WTC11 (cell line): ENCODE measurements around the gene ACBD6. TPM values are rescaled to one million over a fixed set of nuclear protein-coding genes. Genes with fewer than 3 reads are reported as not detected.

Source experiments
- ATAC-seq: fragments of 200-7000 bp; cut with Tn5 transposase; 2 replicates; pipeline ENCODE4 v1.10.0; 2021; ENCODE audit warnings: mild to moderate bottlenecking, moderate library complexity
- CTCF ChIA-PET: fragments of 300-600 bp; sonication (Branson Sonifier 250); formaldehyde crosslinking; loops from one replicate; lab custom pipeline; 2021; ENCODE audit warnings: antibody characterized with exemption; lab: Charles Lee
- POLR2A ChIA-PET: fragments of 350-600 bp; sonication (Branson Sonifier 250); formaldehyde crosslinking; loops from one replicate; lab custom pipeline; 2021; ENCODE audit warnings: antibody characterized with exemption; lab: Charles Lee
- DNase-seq: peaks from one replicate; pipeline ENCODE4 v3.0.0; 2021; ENCODE audit warnings: low spot score
- H3K27ac Mint-ChIP-seq: 2 replicates; pipeline ENCODE4 v1.8.0; 2021; ENCODE audit warnings: mixed read lengths
- H3K27me3 Mint-ChIP-seq: 2 replicates; pipeline ENCODE4 v1.8.0; 2021; ENCODE audit warnings: low read depth, mild to moderate bottlenecking, moderate library complexity, mixed read lengths
- H3K36me3 Mint-ChIP-seq: 2 replicates; pipeline ENCODE4 v1.8.0; 2021; ENCODE audit warnings: mixed read lengths
- H3K4me1 Mint-ChIP-seq: 2 replicates; pipeline ENCODE4 v1.8.0; 2022; ENCODE audit warnings: mixed read lengths
- H3K4me3 Mint-ChIP-seq: 2 replicates; pipeline ENCODE4 v1.8.0; 2021; ENCODE audit warnings: mild to moderate bottlenecking, moderate library complexity, mixed read lengths
- H3K9me3 Mint-ChIP-seq: 2 replicates; pipeline ENCODE4 v1.8.0; 2021; ENCODE audit warnings: mixed read lengths
- AR ChIP-seq: fragments of 250-450 bp; sonication (Bioruptor Pico); IDR thresholded peaks from 2 replicates; pipeline ENCODE4 v1.9.0; 2021; ENCODE audit warnings: mild to moderate bottlenecking
- ATF1 ChIP-seq: sonication (generic); formaldehyde crosslinking; IDR thresholded peaks from 2 replicates; pipeline ENCODE4 v1.8.1; 2023; ENCODE audit warnings: mild to moderate bottlenecking, moderate library complexity, missing genetic modification reagents
- ATF6 ChIP-seq: sonication (generic); formaldehyde crosslinking; IDR thresholded peaks from 2 replicates; pipeline ENCODE4 v1.8.1; 2023; ENCODE audit warnings: mild to moderate bottlenecking, missing genetic modification reagents
- CBFB ChIP-seq: sonication (generic); formaldehyde crosslinking; IDR thresholded peaks from 2 replicates; pipeline ENCODE4 v1.8.1; 2022; ENCODE audit warnings: mild to moderate bottlenecking, low read depth, missing genetic modification reagents
- E2F5 ChIP-seq: sonication (generic); formaldehyde crosslinking; IDR thresholded peaks from 2 replicates; pipeline ENCODE4 v1.8.1; 2022; ENCODE audit warnings: mild to moderate bottlenecking, moderate library complexity, missing genetic modification reagents
- ESRRA ChIP-seq: sonication (generic); formaldehyde crosslinking; IDR thresholded peaks from 2 replicates; pipeline ENCODE4 v1.8.1; 2022; ENCODE audit warnings: mild to moderate bottlenecking, missing genetic modification reagents, borderline replicate concordance
- GABPB1 ChIP-seq: sonication (generic); formaldehyde crosslinking; IDR thresholded peaks from 2 replicates; pipeline ENCODE4 v1.8.1; 2023; ENCODE audit warnings: mild to moderate bottlenecking, missing genetic modification reagents
- GRHL2 ChIP-seq: fragments of 250-450 bp; sonication (Bioruptor Pico); IDR thresholded peaks from 2 replicates; pipeline ENCODE4 v1.8.0; 2022; ENCODE audit warnings: mild to moderate bottlenecking, moderate library complexity; ENCODE audit not compliant: insufficient replicate concordance, severe bottlenecking
- HMGA2 ChIP-seq: fragments of 250-450 bp; sonication (Bioruptor Pico); IDR thresholded peaks from 2 replicates; pipeline ENCODE4 v1.4.0; 2021; ENCODE audit warnings: mild to moderate bottlenecking, moderate library complexity
- NR2C2 ChIP-seq: sonication (generic); formaldehyde crosslinking; IDR thresholded peaks from 2 replicates; pipeline ENCODE4 v1.8.0; 2022; ENCODE audit warnings: mild to moderate bottlenecking, missing genetic modification reagents
- PRRX2 ChIP-seq: fragments of 250-450 bp; sonication (Bioruptor Pico); IDR thresholded peaks from 2 replicates; pipeline ENCODE4 v1.8.0; 2021; ENCODE audit warnings: mild to moderate bottlenecking
- SOX15 ChIP-seq: fragments of 250-450 bp; sonication (Bioruptor Pico); IDR thresholded peaks from 2 replicates; pipeline ENCODE4 v1.9.0; 2021; ENCODE audit warnings: mild to moderate bottlenecking
- TEAD1 ChIP-seq: sonication (generic); formaldehyde crosslinking; IDR thresholded peaks from 2 replicates; pipeline ENCODE4 v1.8.0; 2022; ENCODE audit warnings: mild to moderate bottlenecking, missing genetic modification reagents
- TP53 ChIP-seq: sonication (generic); formaldehyde crosslinking; IDR thresholded peaks from 2 replicates; pipeline ENCODE4 v1.8.1; 2023; ENCODE audit warnings: mild to moderate bottlenecking, missing genetic modification reagents
- ZBTB21 ChIP-seq: sonication (generic); formaldehyde crosslinking; IDR thresholded peaks from 2 replicates; pipeline ENCODE4 v1.8.1; 2023; ENCODE audit warnings: mild to moderate bottlenecking, missing genetic modification reagents, borderline replicate concordance
- ZMAT4 ChIP-seq: fragments of 250-450 bp; sonication (Bioruptor Pico); IDR thresholded peaks from 2 replicates; pipeline ENCODE4 v1.9.0; 2021; ENCODE audit warnings: mild to moderate bottlenecking
- ZNF121 ChIP-seq: sonication (generic); formaldehyde crosslinking; IDR thresholded peaks from 2 replicates; pipeline ENCODE4 v1.8.0; 2023; ENCODE audit warnings: missing genetic modification reagents
- ZNF423 ChIP-seq: fragments of 250-450 bp; sonication (Bioruptor Pico); IDR thresholded peaks from 2 replicates; pipeline ENCODE4 v2.1.2; 2022; ENCODE audit warnings: mild to moderate bottlenecking, moderate library complexity
- ZNF512 ChIP-seq: sonication (generic); formaldehyde crosslinking; IDR thresholded peaks from 2 replicates; pipeline ENCODE4 v1.8.1; 2022; ENCODE audit warnings: missing genetic modification reagents, borderline replicate concordance
- ZNF532 ChIP-seq: fragments of 250-450 bp; sonication (Bioruptor Pico); IDR thresholded peaks from 2 replicates; pipeline ENCODE4 v1.9.0; 2021; ENCODE audit warnings: mild to moderate bottlenecking, borderline replicate concordance
- total RNA-seq: library from RNA; stranded (reverse); gene quantifications from 3 replicates; pipeline ENCODE4 v1.2.3, GENCODE V29; 2021

The ACBD6 gene
- total RNA-seq, 1 experiment from 2014 or later, result 53.5 TPM

- TF ChIP-seq ZNF532, result no peak
- TF ChIP-seq, all 79 proteins: peak for 0
Measured at GRCh38 chr1:180268556-180269075, 233.8 kb downstream of the ACBD6 start (continued).

GRCh38 chr1:180267761-180268555 lies 234.4 kb downstream of the ACBD6 start:
- Mint-ChIP-seq H3K27ac (peak overlapping the region; percentile 47), H3K4me1 (peaks cover 66% of the 10 kb centered on the region), H3K9me3 (no peaks in the 10 kb centered on the region), H3K36me3 (peaks cover 8% of the 10 kb centered on the region)
- ChIA-PET POLR2A (interaction anchor here (0.5 kb wide), 1 partner anchor 10 kb away, joined by 3 read pairs; no protein-coding TSS in a partner anchor), CTCF (interaction anchor here (0.9 to 4.6 kb wide), 3 partner anchors 10 to 80 kb away, joined by 3 to 31 read pairs (median 3); no protein-coding TSS in a partner anchor)
- ATAC-seq, result no peak
- TF ChIP-seq ATF1 (no peak), CBFB (CRISPR knock-in tag) (no peak), TP53 (no peak), GRHL2 (no peak), E2F5 (no peak), NR2C2 (CRISPR knock-in tag) (no peak), ATF6 (CRISPR knock-in tag) (no peak), ESRRA (CRISPR knock-in tag) (no peak), ZNF121 (CRISPR knock-in tag) (no peak), ZNF512 (CRISPR knock-in tag) (no peak)
- TF ChIP-seq, all 79 proteins: peak for 0
- H3K4me3 Mint-ChIP-seq, result no peak overlapping the region
- DNase-seq, result no peak
- no peaks in the 10 kb centered on the region for H3K27me3 Mint-ChIP-seq

- POLR2A ChIA-PET, result no interaction called here
- no peak for ATAC-seq
- no peak for TF ChIP-seq GABPB1 (CRISPR knock-in tag)
- no peak for TF ChIP-seq HMGA2 (CRISPR knock-in tag)
- TF ChIP-seq TEAD1 (CRISPR knock-in tag), result no peak
- no peak for TF ChIP-seq E2F5
- no peak for TF ChIP-seq ZBTB21 (CRISPR knock-in tag)
- no peak for TF ChIP-seq ZMAT4 (CRISPR knock-in tag)
- no peak for TF ChIP-seq PRRX2 (CRISPR knock-in tag)
- no peak for TF ChIP-seq SOX15 (CRISPR knock-in tag)
- TF ChIP-seq AR (CRISPR knock-in tag), result no peak
- TF ChIP-seq ZNF423, result no peak
Measured at GRCh38 chr1:180267211-180267561, 235.2 kb downstream of the ACBD6 start.

More at GRCh38 chr1:180267211-180267561, 235.2 kb downstream of the ACBD6 start:
- Mint-ChIP-seq H3K27me3 (no peaks in the 10 kb centered on the region), H3K4me1 (peaks cover 62% of the 10 kb centered on the region), H3K9me3 (no peaks in the 10 kb centered on the region), H3K36me3 (peaks cover under 1% of the 10 kb centered on the region; the same call in 1 of the 2 replicates), H3K27ac (no peak overlapping the region), H3K4me3 (no peak overlapping the region)
- CTCF ChIA-PET, result no interaction called here
- no peak for DNase-seq
